NCI-H1694 (cell line): ENCODE results near the gene NRBF2.
"Not testable (repeated sequence)": the region's sequence is repeated elsewhere in the genome, so short reads cannot be mapped to it uniquely, and the experiment has no call there.

ENCODE experiments used
- DNase-seq: peaks from one replicate; lab custom pipeline; 2025; lab: John Stamatoyannopoulos, UW

NRBF2 gene

GRCh38 chr10:63133056-63133820 lies at the start of gene NRBF2:
Gene NRBF2 (plus strand): TSS chr10:63133328. CDS start chr10:63133471, 143 bp downstream.
- DNase-seq = peak; percentile 94

- DNase-seq = not testable (repeated sequence)
Observed at GRCh38 chr10:63083406-63083805, 49.7 kb upstream of the NRBF2 start.

GRCh38 chr10:63083904-63084689 lies 49.0 kb upstream of the NRBF2 start:
- peak; percentile 20 for DNase-seq

GRCh38 chr10:63084690-63085382 lies 48.3 kb upstream of the NRBF2 start:
- DNase-seq = no peak

- DNase-seq = no peak
Observed at GRCh38 chr10:63093227-63093626, 39.9 kb upstream of the NRBF2 start.

- no peak for DNase-seq
Observed at GRCh38 chr10:63094405-63094804, 38.7 kb upstream of the NRBF2 start.

GRCh38 chr10:63094881-63095280 lies 38.2 kb upstream of the NRBF2 start:
- no peak for DNase-seq

GRCh38 chr10:63099734-63100133 lies 33.4 kb upstream of the NRBF2 start:
- no peak for DNase-seq

- DNase-seq = not testable (repeated sequence)
Observed at GRCh38 chr10:63101091-63101490, 32.0 kb upstream of the NRBF2 start.

GRCh38 chr10:63102279-63102883 lies 30.7 kb upstream of the NRBF2 start:
- DNase-seq = not testable (repeated sequence)

- DNase-seq = not testable (repeated sequence)
Observed at GRCh38 chr10:63103178-63103577, 29.9 kb upstream of the NRBF2 start.

GRCh38 chr10:63103971-63104409 lies 29.1 kb upstream of the NRBF2 start:
- DNase-seq = no peak

GRCh38 chr10:63105225-63106110 lies 27.7 kb upstream of the NRBF2 start:
- DNase-seq = no peak

GRCh38 chr10:63106111-63106755 lies 26.9 kb upstream of the NRBF2 start:
- DNase-seq = no peak

GRCh38 chr10:63107943-63108437 lies 25.1 kb upstream of the NRBF2 start:
- DNase-seq = no peak

- DNase-seq = no peak
Observed at GRCh38 chr10:63110940-63111339, 22.2 kb upstream of the NRBF2 start.

- DNase-seq = no peak
Observed at GRCh38 chr10:63114031-63114814, 18.9 kb upstream of the NRBF2 start.

- no peak for DNase-seq
Observed at GRCh38 chr10:63115732-63116383, 17.3 kb upstream of the NRBF2 start.

- no peak for DNase-seq
Observed at GRCh38 chr10:63116452-63117072, 16.6 kb upstream of the NRBF2 start.
